ENCODE results near the gene HOXA9.
A peak's percentile ranks its signal among the peaks of the same experiment; 100 is the strongest.

GRCh38 chr7:27163288-27164044 lies 1.9 kb downstream of the HOXA9 start:
- TF ChIP-seq CTCF (IDR thresholded peaks at IDR 0.05; ENCODE audit: control extremely low read depth in 1 of 3, insufficient read depth in 1 of 3, low read depth in 1 of 3, low read length in 3 of 3) (no peak), EZH2 (IDR thresholded peaks at IDR 0.05; ENCODE audit: low read depth, low read length, severe bottlenecking) (peak; percentile 70), RXRA (IDR thresholded peaks at IDR 0.05; ENCODE audit: insufficient read depth, low read depth, low read length) (no peak), YY1 (IDR thresholded peaks at IDR 0.05; ENCODE audit: low read depth, low read length) (no peak), CHD2 (IDR thresholded peaks at IDR 0.05; ENCODE audit: low read length) (no peak)

Measured in H1 (cell line).